ENCODE data around the gene KIFBP.
"Not testable (repeated sequence)": the region's sequence is repeated elsewhere in the genome, so short reads cannot be mapped to it uniquely, and the experiment has no call there.

The KIFBP gene

GRCh38 chr10:69025370-69025896 lies 36.8 kb downstream of the KIFBP start:
- 83 to 90% methylated on average over 4 of the region's 4 CpGs for WGBS, 2 experiments
- H3K36me3 ChIP-seq (ENCODE audit: control insufficient read depth, insufficient read depth, low read length): no peaks in the 10 kb centered on the region
- no peak overlapping the region for H3K4me3 ChIP-seq (ENCODE audit: insufficient read depth, low read depth, low read length)
- H3K27ac ChIP-seq (ENCODE audit: insufficient read depth, low read depth, low read length, poor library complexity, severe bottlenecking): no peak overlapping the region
- H3K9me3 ChIP-seq (ENCODE audit: control insufficient read depth, low read length): peaks cover under 1% of the 10 kb centered on the region
- no peaks in the 10 kb centered on the region for H3K27me3 ChIP-seq (ENCODE audit: control insufficient read depth, insufficient read depth, low read length, poor library complexity, severe bottlenecking)
- no peaks in the 10 kb centered on the region for H3K4me1 ChIP-seq (ENCODE audit: control insufficient read depth, insufficient read depth, low read length)

GRCh38 chr10:69033256-69033655 lies 44.7 kb downstream of the KIFBP start:
- WGBS, 2 experiments: 88 to 93% methylated on average over 3 to 4 of the region's 4 CpGs
- H3K4me1 ChIP-seq (ENCODE audit: control insufficient read depth, insufficient read depth, low read length): no peaks in the 10 kb centered on the region
- H3K27me3 ChIP-seq (ENCODE audit: control insufficient read depth, insufficient read depth, low read length, poor library complexity, severe bottlenecking): no peaks in the 10 kb centered on the region

GRCh38 chr10:69037489-69037888 lies 48.9 kb downstream of the KIFBP start:
- 95 to 100% methylated on average over 1 of the region's 1 CpG for WGBS, 2 experiments
- no peaks in the 10 kb centered on the region for H3K4me1 ChIP-seq (ENCODE audit: control insufficient read depth, insufficient read depth, low read length)
- no peak overlapping the region for H3K4me3 ChIP-seq (ENCODE audit: insufficient read depth, low read depth, low read length)
- no peak overlapping the region for H3K27ac ChIP-seq (ENCODE audit: insufficient read depth, low read depth, low read length, poor library complexity, severe bottlenecking)
- H3K9me3 ChIP-seq (ENCODE audit: control insufficient read depth, low read length): no peaks in the 10 kb centered on the region
- H3K36me3 ChIP-seq (ENCODE audit: control insufficient read depth, insufficient read depth, low read length): no peaks in the 10 kb centered on the region
- H3K27me3 ChIP-seq (ENCODE audit: control insufficient read depth, insufficient read depth, low read length, poor library complexity, severe bottlenecking): no peaks in the 10 kb centered on the region

More at GRCh38 chr10:69033256-69033655, 44.7 kb downstream of the KIFBP start:
- H3K9me3 ChIP-seq (ENCODE audit: control insufficient read depth, low read length): peaks cover 4% of the 10 kb centered on the region
- no peaks in the 10 kb centered on the region for H3K36me3 ChIP-seq (ENCODE audit: control insufficient read depth, insufficient read depth, low read length)
- no peak overlapping the region for H3K27ac ChIP-seq (ENCODE audit: insufficient read depth, low read depth, low read length, poor library complexity, severe bottlenecking)
- no peak overlapping the region for H3K4me3 ChIP-seq (ENCODE audit: insufficient read depth, low read depth, low read length)

- not testable (repeated sequence) for H3K36me3 ChIP-seq (ENCODE audit: control insufficient read depth, insufficient read depth, low read length); H3K4me1 ChIP-seq (ENCODE audit: control insufficient read depth, insufficient read depth, low read length); H3K27ac ChIP-seq (ENCODE audit: insufficient read depth, low read depth, low read length, poor library complexity, severe bottlenecking); H3K27me3 ChIP-seq (ENCODE audit: control insufficient read depth, insufficient read depth, low read length, poor library complexity, severe bottlenecking); H3K9me3 ChIP-seq (ENCODE audit: control insufficient read depth, low read length); H3K4me3 ChIP-seq (ENCODE audit: insufficient read depth, low read depth, low read length)
- WGBS, 2 experiments: 72 to 90% methylated on average over 4 to 5 of the region's 5 CpGs
Observed at GRCh38 chr10:69040904-69041303, 52.3 kb downstream of the KIFBP start.

GRCh38 chr10:69042417-69042816 lies 53.8 kb downstream of the KIFBP start:
- H3K27me3 ChIP-seq (ENCODE audit: control insufficient read depth, insufficient read depth, low read length, poor library complexity, severe bottlenecking): no peaks in the 10 kb centered on the region
- H3K9me3 ChIP-seq (ENCODE audit: control insufficient read depth, low read length): no peaks in the 10 kb centered on the region
- no peaks in the 10 kb centered on the region for H3K4me1 ChIP-seq (ENCODE audit: control insufficient read depth, insufficient read depth, low read length)
- 90 to 92% methylated on average over 5 of the region's 5 CpGs for WGBS, 2 experiments
- no peak overlapping the region for H3K27ac ChIP-seq (ENCODE audit: insufficient read depth, low read depth, low read length, poor library complexity, severe bottlenecking)
- H3K4me3 ChIP-seq (ENCODE audit: insufficient read depth, low read depth, low read length): no peak overlapping the region
- H3K36me3 ChIP-seq (ENCODE audit: control insufficient read depth, insufficient read depth, low read length): no peaks in the 10 kb centered on the region

- Histone ChIP-seq H3K36me3 (ENCODE audit: control insufficient read depth, insufficient read depth, low read length) (no peaks in the 10 kb centered on the region), H3K9me3 (ENCODE audit: control insufficient read depth, low read length) (no peaks in the 10 kb centered on the region), H3K4me1 (ENCODE audit: control insufficient read depth, insufficient read depth, low read length) (no peaks in the 10 kb centered on the region), H3K27me3 (ENCODE audit: control insufficient read depth, insufficient read depth, low read length, poor library complexity, severe bottlenecking) (no peaks in the 10 kb centered on the region), H3K4me3 (ENCODE audit: insufficient read depth, low read depth, low read length) (no peak overlapping the region), H3K27ac (ENCODE audit: insufficient read depth, low read depth, low read length, poor library complexity, severe bottlenecking) (no peak overlapping the region)
- 91 to 94% methylated on average over 6 of the region's 6 CpGs for WGBS, 2 experiments
Observed at GRCh38 chr10:69042838-69043237, 54.2 kb downstream of the KIFBP start.

GRCh38 chr10:69043931-69044531 lies 55.4 kb downstream of the KIFBP start:
- H3K27me3 ChIP-seq (ENCODE audit: control insufficient read depth, insufficient read depth, low read length, poor library complexity, severe bottlenecking): no peaks in the 10 kb centered on the region
- H3K9me3 ChIP-seq (ENCODE audit: control insufficient read depth, low read length): no peaks in the 10 kb centered on the region
- H3K27ac ChIP-seq (ENCODE audit: insufficient read depth, low read depth, low read length, poor library complexity, severe bottlenecking): no peak overlapping the region
- no peaks in the 10 kb centered on the region for H3K4me1 ChIP-seq (ENCODE audit: control insufficient read depth, insufficient read depth, low read length)
- H3K36me3 ChIP-seq (ENCODE audit: control insufficient read depth, insufficient read depth, low read length): no peaks in the 10 kb centered on the region
- 83 to 89% methylated on average over 9 to 10 of the region's 10 CpGs for WGBS, 2 experiments
- H3K4me3 ChIP-seq (ENCODE audit: insufficient read depth, low read depth, low read length): no peak overlapping the region

GRCh38 chr10:69044546-69044945 lies 55.9 kb downstream of the KIFBP start:
- no peak overlapping the region for H3K27ac ChIP-seq (ENCODE audit: insufficient read depth, low read depth, low read length, poor library complexity, severe bottlenecking)
- WGBS, 2 experiments: 74 to 100% methylated on average over 1 of the region's 1 CpG
- H3K27me3 ChIP-seq (ENCODE audit: control insufficient read depth, insufficient read depth, low read length, poor library complexity, severe bottlenecking): no peaks in the 10 kb centered on the region

GRCh38 chr10:69045441-69046300 lies 57.1 kb downstream of the KIFBP start:
- WGBS, 2 experiments: 88 to 89% methylated on average over 6 of the region's 6 CpGs
- no peaks in the 10 kb centered on the region for H3K36me3 ChIP-seq (ENCODE audit: control insufficient read depth, insufficient read depth, low read length)
- no peaks in the 10 kb centered on the region for H3K4me1 ChIP-seq (ENCODE audit: control insufficient read depth, insufficient read depth, low read length)
- H3K4me3 ChIP-seq (ENCODE audit: insufficient read depth, low read depth, low read length): no peak overlapping the region
- no peaks in the 10 kb centered on the region for H3K9me3 ChIP-seq (ENCODE audit: control insufficient read depth, low read length)
- H3K27me3 ChIP-seq (ENCODE audit: control insufficient read depth, insufficient read depth, low read length, poor library complexity, severe bottlenecking): no peaks in the 10 kb centered on the region
- H3K27ac ChIP-seq (ENCODE audit: insufficient read depth, low read depth, low read length, poor library complexity, severe bottlenecking): no peak overlapping the region

More at GRCh38 chr10:69044546-69044945, 55.9 kb downstream of the KIFBP start:
- no peaks in the 10 kb centered on the region for H3K9me3 ChIP-seq (ENCODE audit: control insufficient read depth, low read length)
- no peaks in the 10 kb centered on the region for H3K36me3 ChIP-seq (ENCODE audit: control insufficient read depth, insufficient read depth, low read length)
- no peak overlapping the region for H3K4me3 ChIP-seq (ENCODE audit: insufficient read depth, low read depth, low read length)
- H3K4me1 ChIP-seq (ENCODE audit: control insufficient read depth, insufficient read depth, low read length): no peaks in the 10 kb centered on the region

GRCh38 chr10:69047111-69047832 lies 58.7 kb downstream of the KIFBP start:
- H3K36me3 ChIP-seq (ENCODE audit: control insufficient read depth, insufficient read depth, low read length): no peaks in the 10 kb centered on the region
- H3K27ac ChIP-seq (ENCODE audit: insufficient read depth, low read depth, low read length, poor library complexity, severe bottlenecking): no peak overlapping the region

More at GRCh38 chr10:69047111-69047832, 58.7 kb downstream of the KIFBP start:
- H3K27me3 ChIP-seq (ENCODE audit: control insufficient read depth, insufficient read depth, low read length, poor library complexity, severe bottlenecking): no peaks in the 10 kb centered on the region
- WGBS, 2 experiments: 87 to 95% methylated on average over 4 of the region's 4 CpGs
- H3K4me1 ChIP-seq (ENCODE audit: control insufficient read depth, insufficient read depth, low read length): no peaks in the 10 kb centered on the region
- no peaks in the 10 kb centered on the region for H3K9me3 ChIP-seq (ENCODE audit: control insufficient read depth, low read length)
- H3K4me3 ChIP-seq (ENCODE audit: insufficient read depth, low read depth, low read length): no peak overlapping the region
